Activated CD4-positive, alpha-beta T cell treated with anti-CD3 and anti-CD28 coated beads, Interleukin-2, amount 50 U/mL, for 4 hours (primary cell): Measurements from ENCODE around the gene CHRNA5.
"Not testable (repeated sequence)": the region's sequence is repeated elsewhere in the genome, so short reads cannot be mapped to it uniquely, and the experiment has no call there.

Experiments used
- DNase-seq, 2 experiments: peaks; one replicate each; pipeline ENCODE4 v3.0.0-alpha.2; 2020

CHRNA5 gene

DNA sequence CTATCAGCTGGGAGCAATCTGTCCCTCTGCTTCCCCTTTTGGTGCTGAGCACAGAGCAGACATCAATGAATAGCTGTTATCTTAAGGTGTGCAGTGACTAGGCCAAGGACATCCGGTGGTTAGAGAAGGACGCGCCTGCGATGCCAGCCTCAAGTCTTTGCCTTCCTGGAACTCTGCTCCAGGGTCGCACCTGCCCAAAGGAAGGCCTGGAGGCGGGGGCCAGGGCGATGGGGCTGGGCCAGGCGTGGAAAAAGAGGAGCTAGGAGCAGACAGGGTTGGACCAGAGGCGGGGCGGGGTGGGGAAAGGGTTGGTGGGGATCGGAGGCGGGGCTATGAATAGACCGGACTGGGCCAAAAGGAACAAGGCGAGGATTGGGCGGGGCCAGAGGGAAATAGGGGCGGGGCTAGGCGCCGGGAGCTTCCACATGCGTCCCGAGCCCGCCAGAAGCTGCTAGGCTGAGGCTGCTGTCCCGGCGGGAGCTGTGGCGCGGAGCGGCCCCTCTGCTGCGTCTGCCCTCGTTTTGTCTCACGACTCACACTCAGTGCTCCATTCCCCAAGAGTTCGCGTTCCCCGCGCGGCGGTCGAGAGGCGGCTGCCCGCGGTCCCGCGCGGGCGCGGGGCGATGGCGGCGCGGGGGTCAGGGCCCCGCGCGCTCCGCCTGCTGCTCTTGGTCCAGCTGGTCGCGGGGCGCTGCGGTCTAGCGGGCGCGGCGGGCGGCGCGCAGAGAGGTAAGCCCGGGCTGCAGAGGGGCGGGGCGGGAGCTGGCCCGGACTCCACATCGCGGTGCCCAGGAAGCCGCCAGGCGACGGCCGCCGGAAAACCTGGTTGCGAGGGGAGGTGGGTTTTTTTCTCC lies at the start of gene CHRNA5:
CHRNA5 (plus strand) TSS at position 424 of the 854 bp plus-strand sequence; CDS start at position 624, 200 bp downstream.
- peak; percentile 54 to 56 for DNase-seq

DNA sequence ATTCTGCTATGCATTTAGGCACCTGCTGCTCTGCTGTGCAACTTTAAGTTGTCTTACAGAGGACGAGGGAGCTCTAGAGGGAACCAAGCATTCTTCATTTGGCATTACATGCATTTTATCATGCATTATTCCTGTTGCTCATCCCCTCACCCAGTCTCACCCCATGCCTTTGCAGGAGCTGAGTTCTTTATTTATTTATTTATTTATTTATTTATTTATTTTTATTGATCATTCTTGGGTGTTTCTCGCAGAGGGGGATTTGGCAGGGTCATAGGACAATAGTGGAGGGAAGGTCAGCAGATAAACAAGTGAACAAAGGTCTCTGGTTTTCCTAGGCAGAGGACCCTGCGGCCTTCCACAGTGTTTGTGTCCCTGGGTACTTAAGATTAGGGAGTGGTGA lies 45.3 kb upstream of the CHRNA5 start:
- not testable (repeated sequence) for DNase-seq

- DNase-seq = no peak
Measured at GRCh38 chr15:78524230-78524629, 41.1 kb upstream of the CHRNA5 start.

GRCh38 chr15:78527325-78527724 lies 38.0 kb upstream of the CHRNA5 start:
- DNase-seq = no peak

DNA sequence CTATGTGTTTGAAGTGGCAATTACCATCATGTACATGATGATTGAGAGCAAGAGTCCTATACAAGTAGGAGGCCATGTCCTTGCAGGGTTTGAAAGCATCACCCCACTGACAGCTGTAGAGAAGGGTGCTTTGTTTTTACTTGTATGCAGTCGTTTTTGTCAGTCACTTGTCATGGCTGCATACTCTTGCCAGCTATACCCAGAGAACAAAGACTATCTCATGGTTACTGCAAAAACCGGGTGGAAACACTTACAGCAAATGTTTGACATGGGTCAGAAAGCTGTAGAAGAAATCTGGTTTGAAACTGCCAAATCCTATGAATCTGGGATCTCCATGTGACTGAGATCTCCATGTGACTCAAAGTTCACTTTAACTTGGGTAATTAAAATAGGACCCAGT lies 32.0 kb upstream of the CHRNA5 start:
- DNase-seq = no peak

DNA sequence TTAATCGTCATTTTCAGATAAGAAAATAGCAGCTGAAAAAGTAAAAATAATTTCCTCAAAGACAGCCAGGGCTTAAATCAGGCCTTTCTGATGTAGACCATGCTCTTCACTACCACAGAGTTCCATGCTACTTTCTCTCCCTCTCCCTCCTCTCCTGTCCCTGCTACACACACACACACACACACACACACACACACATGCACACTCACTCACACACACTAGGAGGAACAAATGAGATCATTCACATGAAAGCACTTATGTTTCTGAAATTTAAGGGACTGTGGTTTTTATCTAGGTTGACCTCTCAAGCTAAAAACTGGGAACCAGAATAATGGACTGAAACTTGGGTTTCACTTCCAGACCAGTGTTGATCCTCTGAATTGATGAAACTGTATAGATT lies 29.2 kb upstream of the CHRNA5 start:
- no peak for DNase-seq

DNA sequence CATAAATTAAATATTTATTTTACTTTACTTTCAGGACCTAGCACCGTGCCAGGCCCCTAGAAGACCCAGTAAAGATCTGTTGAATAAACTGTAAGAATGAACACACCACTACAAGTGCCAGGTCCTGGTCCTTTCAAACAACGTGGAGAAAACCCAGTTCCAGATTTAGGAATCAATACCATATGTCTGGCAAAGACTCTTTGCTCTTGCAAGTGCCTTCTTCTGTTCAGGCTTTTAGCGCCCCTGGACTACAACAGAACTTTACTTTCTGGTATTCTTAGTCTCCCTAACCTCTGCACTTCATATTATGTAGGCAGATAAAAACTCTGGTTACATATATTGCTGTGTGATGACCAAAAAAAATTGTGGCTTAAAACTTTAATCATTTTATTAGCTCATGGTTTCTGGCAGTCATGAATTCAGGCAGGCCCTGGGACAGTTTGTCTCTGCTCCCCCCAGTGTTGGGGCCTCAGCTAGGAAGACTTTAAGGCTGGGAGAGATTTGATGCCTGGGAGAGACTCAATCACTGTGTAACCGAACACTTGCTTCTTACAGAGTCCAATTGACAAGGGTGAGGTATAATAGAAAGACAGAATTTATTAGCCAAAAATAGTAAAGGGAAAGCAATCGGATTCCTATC lies 27.9 kb upstream of the CHRNA5 start:
- DNase-seq = no peak

GRCh38 chr15:78538358-78538757 lies 27.0 kb upstream of the CHRNA5 start:
- DNase-seq = no peak

- not testable (repeated sequence) for DNase-seq
Measured at GRCh38 chr15:78539464-78540140, 25.7 kb upstream of the CHRNA5 start.

DNA sequence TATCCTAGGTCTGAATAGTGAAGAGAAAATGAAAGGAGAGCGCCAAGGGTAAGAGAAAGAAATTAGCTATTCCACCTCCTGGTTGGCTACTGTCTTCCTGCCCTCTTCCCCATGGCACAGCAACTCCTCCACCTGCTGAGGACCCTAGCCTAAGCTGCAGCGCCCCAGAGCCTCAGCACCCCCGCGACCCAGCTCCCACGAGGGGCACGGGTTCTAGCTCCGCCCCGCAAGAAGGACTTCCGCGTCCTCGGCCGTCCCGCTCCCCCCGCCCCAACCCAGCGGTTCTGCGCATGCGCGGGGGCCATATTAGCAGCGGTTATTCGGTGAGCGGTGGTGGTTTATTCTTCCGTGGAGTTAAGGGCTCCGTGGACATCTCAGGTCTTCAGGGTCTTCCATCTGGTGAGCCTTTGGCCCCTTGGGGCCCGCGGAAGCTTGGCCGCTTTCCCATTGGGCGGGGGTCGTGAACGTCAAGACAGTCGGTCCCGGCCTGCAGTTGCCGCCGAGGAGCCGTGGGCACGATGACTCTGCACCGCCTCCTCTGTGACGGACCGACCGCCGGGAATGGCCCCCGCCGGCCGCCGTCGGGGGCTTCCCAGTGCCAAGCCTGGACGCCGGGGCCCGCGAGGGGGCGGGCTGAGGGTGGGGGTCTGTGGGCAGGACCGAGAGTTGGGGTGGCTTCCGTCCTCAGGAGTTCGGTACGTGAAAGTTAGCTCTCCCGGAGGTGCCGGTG lies 25.0 kb upstream of the CHRNA5 start, which contains the start of gene PSMA4:
PSMA4 (plus strand) TSS at position 304 of the 730 bp plus-strand sequence. CDS start 1,484 bp downstream, outside the sequence.
- peak; percentile 93 for DNase-seq

- DNase-seq = no peak
Measured at GRCh38 chr15:78540871-78541743, 24.2 kb upstream of the CHRNA5 start.

DNA sequence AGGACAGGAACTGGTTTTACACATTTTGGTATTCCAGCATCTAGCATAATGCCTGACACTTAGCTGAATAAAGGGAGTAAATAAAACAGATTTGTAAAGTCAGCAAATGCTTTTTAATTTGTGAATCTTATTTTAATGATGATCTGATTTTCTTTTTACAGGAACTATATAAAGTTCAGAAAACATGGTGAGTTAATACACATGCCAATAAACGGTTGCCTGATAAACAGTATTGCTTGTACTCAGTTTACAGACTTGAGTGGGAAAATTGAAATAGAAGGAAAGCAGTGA lies 23.6 kb upstream of the CHRNA5 start:
- no peak for DNase-seq

DNA sequence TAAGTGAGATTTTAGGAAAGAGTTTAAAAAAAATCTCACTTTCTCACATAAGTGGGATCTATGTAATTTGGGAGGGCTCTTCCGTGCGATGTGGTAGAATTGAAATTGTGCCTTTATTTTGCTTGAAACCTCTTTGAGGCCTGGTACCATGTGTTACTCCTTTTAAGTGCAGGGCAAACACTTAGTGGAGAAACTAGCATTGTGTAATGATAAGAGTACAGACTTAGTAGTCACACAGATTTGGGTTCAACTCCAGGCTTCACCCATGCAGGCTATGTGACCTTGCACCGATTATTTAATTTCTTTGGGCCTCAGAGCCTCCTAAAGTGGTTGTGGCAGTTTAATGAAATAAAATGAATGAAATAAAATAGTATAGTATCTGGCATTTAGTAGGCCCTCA lies 22.7 kb upstream of the CHRNA5 start:
- no peak for DNase-seq

- DNase-seq = no peak
Measured at GRCh38 chr15:78550194-78550593, 15.1 kb upstream of the CHRNA5 start.

DNA sequence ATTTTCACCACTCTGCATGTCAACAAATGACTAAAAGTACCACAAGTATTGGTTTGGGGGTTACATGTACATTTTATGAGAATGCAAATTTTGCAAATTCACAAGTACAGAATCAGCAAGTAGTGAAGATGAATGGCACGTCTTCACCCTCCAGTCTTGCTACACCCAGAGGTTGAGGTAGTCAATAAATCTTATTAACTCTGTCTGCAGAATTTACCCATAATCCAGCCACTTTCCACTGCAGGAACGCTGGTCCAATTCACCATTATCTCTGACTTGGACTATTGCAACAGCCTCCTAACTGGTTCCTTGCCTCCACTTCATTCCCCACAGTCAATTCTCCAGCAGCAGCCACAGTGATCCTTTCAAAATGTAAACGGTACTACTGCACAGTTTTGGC lies 14.5 kb upstream of the CHRNA5 start:
- DNase-seq = no peak

DNA sequence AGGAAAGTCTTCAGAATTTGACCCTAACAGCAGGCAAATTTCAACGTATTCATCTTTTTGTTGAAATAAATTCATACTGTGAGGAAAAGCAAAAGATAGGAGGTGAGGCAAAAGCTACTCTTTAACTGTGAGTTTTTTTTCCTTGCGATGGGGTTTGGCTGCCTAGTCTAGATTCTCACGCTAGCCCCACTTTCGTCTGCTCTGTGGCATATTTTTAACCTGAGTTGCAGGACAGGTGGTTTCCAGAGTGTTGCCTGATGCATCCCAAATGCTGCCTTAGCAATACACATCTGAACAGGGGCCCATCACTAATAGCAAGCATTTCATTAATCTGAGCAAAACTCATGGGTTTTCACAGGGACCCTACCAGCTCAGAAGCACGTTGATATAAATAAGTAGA lies 13.4 kb upstream of the CHRNA5 start:
- no peak for DNase-seq

GRCh38 chr15:78552597-78552996 lies 12.7 kb upstream of the CHRNA5 start:
- no peak for DNase-seq

DNA sequence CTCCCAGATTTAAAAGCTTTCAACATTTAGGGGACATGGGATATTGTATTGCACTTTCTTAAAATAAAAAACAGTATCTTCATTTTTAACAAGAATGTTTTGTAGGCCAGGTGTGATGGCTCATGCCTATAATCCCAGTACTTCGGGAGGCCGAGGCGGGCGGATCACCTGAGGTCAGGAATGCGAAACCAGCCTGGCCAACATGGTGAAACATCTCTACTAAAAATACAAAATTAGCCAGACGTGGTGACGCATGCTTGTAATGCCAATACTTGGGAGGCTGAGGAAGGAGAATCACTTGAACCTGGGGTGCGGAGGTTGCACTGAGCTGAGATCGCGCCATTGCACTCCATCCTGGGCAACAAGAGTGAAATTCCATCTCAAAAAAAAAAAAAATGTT lies 5.1 kb upstream of the CHRNA5 start:
- DNase-seq = not testable (repeated sequence)

- no peak for DNase-seq
Measured at GRCh38 chr15:78561490-78561889, 3.8 kb upstream of the CHRNA5 start.

- DNase-seq = no peak
Measured at GRCh38 chr15:78563092-78563491, 2.2 kb upstream of the CHRNA5 start.

DNA sequence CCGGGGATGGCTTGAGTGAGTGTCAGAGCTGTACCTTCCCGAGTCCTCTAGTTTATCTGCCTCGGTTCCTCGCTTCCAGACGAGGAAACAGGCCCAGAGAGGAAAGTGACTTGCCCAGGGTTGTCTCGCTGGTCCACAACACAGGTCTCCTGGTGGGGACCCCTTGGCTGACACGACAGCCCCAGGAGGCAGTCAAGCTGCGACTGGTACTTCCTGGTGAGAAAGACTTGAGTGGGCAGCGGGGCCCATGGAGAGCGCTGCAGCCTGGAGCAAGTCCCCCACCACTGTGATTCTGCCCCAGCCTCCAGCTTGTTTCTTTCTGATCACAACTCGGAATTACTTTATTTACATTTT lies 600 bp upstream of the CHRNA5 start:
- no peak for DNase-seq
